ENCODE data around the gene NACC2.
A peak's percentile ranks its signal among the peaks of the same experiment; 100 is the strongest.
"Not testable (repeated sequence)": the region's sequence is repeated elsewhere in the genome, so short reads cannot be mapped to it uniquely, and the experiment has no call there.

The NACC2 gene

GRCh38 chr9:136044207-136044970 is 50.7 kb downstream of the NACC2 start:
- DNase-seq, result no peak

- DNase-seq, result no peak
Measured at GRCh38 chr9:136043441-136043991, 51.6 kb downstream of the NACC2 start.

GRCh38 chr9:136042541-136042940 is 52.5 kb downstream of the NACC2 start:
- DNase-seq, result no peak

- DNase-seq, result not testable (repeated sequence)
Measured at GRCh38 chr9:136040848-136041247, 54.2 kb downstream of the NACC2 start.

- no peak for DNase-seq
Measured at GRCh38 chr9:136039488-136039887, 55.6 kb downstream of the NACC2 start.

- no peak for DNase-seq
Measured at GRCh38 chr9:136036848-136037247, 58.2 kb downstream of the NACC2 start.

GRCh38 chr9:136036050-136036449 is 59.0 kb downstream of the NACC2 start:
- no peak for DNase-seq

- DNase-seq, result no peak
Measured at GRCh38 chr9:136031741-136032730, 63.1 kb downstream of the NACC2 start.

GRCh38 chr9:136031094-136031493 is 64.0 kb downstream of the NACC2 start:
- no peak for DNase-seq

GRCh38 chr9:136029556-136029955 is 65.5 kb downstream of the NACC2 start:
- no peak for DNase-seq

GRCh38 chr9:136028760-136029470 is 66.2 kb downstream of the NACC2 start:
- DNase-seq, result no peak

- DNase-seq, result not testable (repeated sequence)
Measured at GRCh38 chr9:136026943-136027289, 68.2 kb downstream of the NACC2 start.

GRCh38 chr9:136026266-136026942 is 68.7 kb downstream of the NACC2 start:
- DNase-seq, result no peak

GRCh38 chr9:136025481-136025880 is 69.6 kb downstream of the NACC2 start:
- no peak for DNase-seq

- no peak for DNase-seq
Measured at GRCh38 chr9:136024696-136025316, 70.3 kb downstream of the NACC2 start.

GRCh38 chr9:136024286-136024685 is 70.8 kb downstream of the NACC2 start:
- DNase-seq, result no peak

GRCh38 chr9:136023410-136024225 is 71.5 kb downstream of the NACC2 start:
- peak; percentile 75 for DNase-seq

GRCh38 chr9:136022731-136023409 is 72.2 kb downstream of the NACC2 start:
- DNase-seq, result no peak

- no peak for DNase-seq
Measured at GRCh38 chr9:136021872-136022681, 73.0 kb downstream of the NACC2 start.
